DOHH2 (cell line): ENCODE data around the gene PRG2.

Source experiments
- H3F3A ChIP-seq: fragments of 200-600 bp; sonication (generic), shearing (Covaris generic); 2 replicates; pipeline ENCODE4 v1.6.0; 2016; ENCODE audit warnings: antibody characterized with exemption, mild to moderate bottlenecking; ENCODE audit not compliant: control insufficient read depth, insufficient read depth
- H3K27ac ChIP-seq: fragments of 200-600 bp; sonication (generic); 2 replicates; pipeline ENCODE4 v1.5.1; 2014; ENCODE audit warnings: low read depth, mild to moderate bottlenecking, low read length, moderate library complexity
- H3K27me3 ChIP-seq: fragments of 200-600 bp; sonication (generic); 2 replicates; pipeline ENCODE4 v1.6.1; 2014; ENCODE audit warnings: mild to moderate bottlenecking, low read length, mixed read lengths; ENCODE audit not compliant: control insufficient read depth
- H3K36me3 ChIP-seq: fragments of 200-600 bp; sonication (generic); 2 replicates; pipeline ENCODE4 v1.6.1; 2014; ENCODE audit warnings: mild to moderate bottlenecking, low read length, moderate library complexity, mixed read lengths; ENCODE audit not compliant: control insufficient read depth
- H3K4me1 ChIP-seq: fragments of 200-600 bp; sonication (generic); 2 replicates; pipeline ENCODE4 v1.6.1; 2014; ENCODE audit warnings: mild to moderate bottlenecking, low read length, mixed read lengths; ENCODE audit not compliant: control insufficient read depth
- H3K4me2 ChIP-seq: fragments of 200-600 bp; sonication (generic); 2 replicates; pipeline ENCODE4 v1.6.0; 2014; ENCODE audit warnings: mild to moderate bottlenecking, low read length, moderate library complexity
- H3K4me3 ChIP-seq: fragments of 200-600 bp; sonication (generic); 2 replicates; pipeline ENCODE4 v1.5.1; 2014; ENCODE audit warnings: mild to moderate bottlenecking, low read length, mixed read lengths
- H3K79me2 ChIP-seq: fragments of 200-600 bp; sonication (generic); 2 replicates; pipeline ENCODE4 v1.6.1; 2014; ENCODE audit warnings: mild to moderate bottlenecking, low read length, mixed read lengths; ENCODE audit not compliant: control insufficient read depth
- H3K9me2 ChIP-seq: fragments of 200-600 bp; sonication (generic); replicated peaks from 2 replicates; pipeline ENCODE4 v1.6.1; 2014; ENCODE audit warnings: mild to moderate bottlenecking, low read length, mixed read lengths; ENCODE audit not compliant: control insufficient read depth
- H3K9me3 ChIP-seq: fragments of 200-600 bp; sonication (generic); 2 replicates; pipeline ENCODE4 v1.6.1; 2014; ENCODE audit warnings: antibody characterized with exemption, low read length, mixed read lengths; ENCODE audit not compliant: control insufficient read depth, insufficient read depth
- H4K20me1 ChIP-seq: fragments of 200-600 bp; sonication (generic); 2 replicates; pipeline ENCODE4 v1.6.0; 2014; ENCODE audit warnings: low read depth, mild to moderate bottlenecking, antibody characterized with exemption, low read length, moderate library complexity; ENCODE audit not compliant: control insufficient read depth, insufficient read depth
- CTCF ChIP-seq: fragments of 200-600 bp; sonication (generic); IDR thresholded peaks from one replicate; pipeline ENCODE4 v1.5.1; 2014; ENCODE audit warnings: antibody characterized with exemption, mild to moderate bottlenecking, low read depth, low read length; ENCODE audit not compliant: poor library complexity, severe bottlenecking
- EZH2phosphoT487 ChIP-seq: fragments of 200-600 bp; sonication (generic); IDR thresholded peaks from 2 replicates; pipeline ENCODE4 v1.6.1; 2017; ENCODE audit warnings: borderline replicate concordance, mild to moderate bottlenecking, antibody characterized with exemption, low read length, moderate library complexity, mixed read lengths

PRG2 gene

GRCh38 chr11:57387289-57388030, 3.0 kb downstream of the PRG2 start:
- H3K27ac ChIP-seq, result no peak overlapping the region
- no peaks in the 10 kb centered on the region for H3K79me2 ChIP-seq
- H3K4me1 ChIP-seq, result no peaks in the 10 kb centered on the region
- H3K27me3 ChIP-seq, result peaks cover 19% of the 10 kb centered on the region; the same call in 1 of the 2 replicates
- H3K4me3 ChIP-seq, result no peak overlapping the region
- no peaks in the 10 kb centered on the region for H3F3A ChIP-seq
- TF ChIP-seq EZH2phosphoT487 (no peak), CTCF (no peak)
- no peaks in the 10 kb centered on the region for H4K20me1 ChIP-seq
- H3K36me3 ChIP-seq, result no peaks in the 10 kb centered on the region
- no peaks in the 10 kb centered on the region for H3K9me2 ChIP-seq
- no peak overlapping the region for H3K4me2 ChIP-seq
- no peaks in the 10 kb centered on the region for H3K9me3 ChIP-seq

GRCh38 chr11:57386178-57386940, 4.1 kb downstream of the PRG2 start:
- Histone ChIP-seq H3K4me1 (no peaks in the 10 kb centered on the region), H3K9me2 (no peaks in the 10 kb centered on the region), H3K79me2 (no peaks in the 10 kb centered on the region), H4K20me1 (no peaks in the 10 kb centered on the region), H3K9me3 (no peaks in the 10 kb centered on the region), H3K27ac (no peak overlapping the region), H3K4me3 (no peak overlapping the region), H3K36me3 (no peaks in the 10 kb centered on the region), H3K4me2 (no peak overlapping the region), H3F3A (no peaks in the 10 kb centered on the region), H3K27me3 (peaks cover 19% of the 10 kb centered on the region; the same call in 1 of the 2 replicates)
- no peak for TF ChIP-seq EZH2phosphoT487
- TF ChIP-seq CTCF, result no peak

- no peaks in the 10 kb centered on the region for H3K36me3 ChIP-seq
These were observed 9.5 kb downstream of the PRG2 start, which contains the start of gene PRG3 for GRCh38 chr11:57380975-57381374. PRG3 (minus strand) TSS chr11:57381150; CDS start chr11:57380708, 442 bp downstream.

More at GRCh38 chr11:57380975-57381374, 9.5 kb downstream of the PRG2 start, which contains the start of gene PRG3:
- Histone ChIP-seq H3K4me1 (no peaks in the 10 kb centered on the region), H3K79me2 (no peaks in the 10 kb centered on the region), H3F3A (no peaks in the 10 kb centered on the region), H3K9me3 (no peaks in the 10 kb centered on the region), H4K20me1 (no peaks in the 10 kb centered on the region), H3K9me2 (no peaks in the 10 kb centered on the region), H3K4me3 (no peak within 1 kb of the TSS), H3K4me2 (no peak within 1 kb of the TSS), H3K27me3 (peaks cover 12% of the 10 kb centered on the region; the same call in 1 of the 2 replicates), H3K27ac (no peak within 1 kb of the TSS)
- TF ChIP-seq EZH2phosphoT487 (no peak), CTCF (no peak)
